IMR-90 (cell line): Measurements from ENCODE around the gene DACH1. TPM values are rescaled to one million over a fixed set of nuclear protein-coding genes. Genes with fewer than 3 reads are reported as not detected.

Source experiments
- ATAC-seq: fragments of 200-7000 bp; cut with Tn5 transposase; 2 replicates; pipeline ENCODE4 v1.9.1; 2020; ENCODE audit warnings: low read depth, mild to moderate bottlenecking, moderate library complexity
- BruUV-seq: library from RNA; stranded (reverse); fragments of 400-500 nt; replicated peaks from 2 replicates; lab custom pipeline; 2021; lab: Mats Ljungman, UMichigan
- CTCF ChIA-PET: fragments of 300-600 bp; formaldehyde crosslinking; extraction: SDS; loops from one replicate; lab custom pipeline; 2021; ENCODE audit warnings: antibody characterized with exemption; lab: Yijun Ruan, JAX
- POLR2A ChIA-PET: fragments of 300-600 bp; sonication (Branson Sonifier 250); formaldehyde crosslinking; loops from one replicate; lab custom pipeline; 2022; ENCODE audit warnings: antibody characterized with exemption; ENCODE audit not compliant: unreplicated experiment; lab: Charles Lee
- DNase-seq: peaks from one replicate; pipeline ENCODE4 v3.0.0; 2013
- H2AFZ ChIP-seq: replicated peaks from 2 replicates; pipeline ENCODE3; 2013; ENCODE audit warnings: low read length, mild to moderate bottlenecking; ENCODE audit not compliant: poor library complexity
- H2AK5ac ChIP-seq: 2 replicates; pipeline ENCODE4 v1.6.1; 2013; ENCODE audit warnings: low read depth, low read length, inconsistent platforms
- H2AK9ac ChIP-seq: replicated peaks from 2 replicates; pipeline ENCODE3; 2013; ENCODE audit warnings: mild to moderate bottlenecking, low read depth, low read length, moderate library complexity; ENCODE audit not compliant: poor library complexity
- H2BK120ac ChIP-seq: 2 replicates; pipeline ENCODE4 v1.6.1; 2013; ENCODE audit warnings: low read depth, low read length, inconsistent platforms
- H2BK15ac ChIP-seq: 3 replicates; pipeline ENCODE4 v1.6.1; 2013; ENCODE audit warnings: low read depth, low read length, inconsistent platforms
- H2BK20ac ChIP-seq: 2 replicates; pipeline ENCODE4 v1.6.1; 2013; ENCODE audit warnings: low read depth, mild to moderate bottlenecking, inconsistent platforms, low read length, moderate library complexity
- H2BK5ac ChIP-seq: 2 replicates; pipeline ENCODE4 v1.6.1; 2013; ENCODE audit warnings: mild to moderate bottlenecking, low read depth, low read length, inconsistent platforms; ENCODE audit not compliant: poor library complexity, severe bottlenecking
- H3K14ac ChIP-seq: replicated peaks from 2 replicates; pipeline ENCODE4 v1.6.1; 2013; ENCODE audit warnings: low read depth, low read length, inconsistent platforms
- H3K18ac ChIP-seq: 2 replicates; pipeline ENCODE4 v1.6.1; 2013; ENCODE audit warnings: low read depth, low read length, control low read depth
- H3K23ac ChIP-seq: 2 replicates; pipeline ENCODE4 v1.6.1; 2013; ENCODE audit warnings: low read depth, low read length, inconsistent platforms
- H3K27ac ChIP-seq: 2 replicates; pipeline ENCODE4 v1.5.1; 2013; ENCODE audit warnings: mild to moderate bottlenecking, control low read depth, low read length; ENCODE audit not compliant: insufficient read depth
- H3K27me3 ChIP-seq: 2 replicates; pipeline ENCODE4 v1.6.1; 2013; ENCODE audit warnings: low read length; ENCODE audit not compliant: control insufficient read depth, insufficient read depth
- H3K36me3 ChIP-seq: 2 replicates; pipeline ENCODE4 v1.6.1; 2013; ENCODE audit warnings: low read length, mixed read lengths; ENCODE audit not compliant: control insufficient read depth, insufficient read depth
- H3K4ac ChIP-seq: 2 replicates; pipeline ENCODE4 v1.6.1; 2013; ENCODE audit warnings: low read depth, low read length, inconsistent platforms
- H3K4me1 ChIP-seq: 2 replicates; pipeline ENCODE4 v1.6.1; 2013; ENCODE audit warnings: low read length, mixed read lengths; ENCODE audit not compliant: control insufficient read depth, insufficient read depth
- H3K4me2 ChIP-seq: 2 replicates; pipeline ENCODE4 v1.6.1; 2013; ENCODE audit warnings: low read depth, mild to moderate bottlenecking, control low read depth, low read length, moderate library complexity
- H3K4me3 ChIP-seq: 2 replicates; pipeline ENCODE4 v1.5.1; 2013; ENCODE audit warnings: low read depth, mild to moderate bottlenecking, control low read depth, low read length, moderate library complexity; ENCODE audit not compliant: insufficient read depth
- H3K56ac ChIP-seq: 2 replicates; pipeline ENCODE4 v1.6.1; 2013; ENCODE audit warnings: low read length, inconsistent platforms; ENCODE audit not compliant: insufficient read depth; ENCODE audit errors: extremely low read depth
- H3K79me1 ChIP-seq, 2 experiments: 2 replicates each; pipeline ENCODE4 v1.6.1; 2013; ENCODE audit warnings: low read length in 2 of 2, inconsistent platforms in 1 of 2, low read depth in 1 of 2
- H3K9ac ChIP-seq: 2 replicates; pipeline ENCODE4 v1.6.1; 2013; ENCODE audit warnings: low read depth, low read length, control low read depth
- H3K9me1 ChIP-seq: 2 replicates; pipeline ENCODE4 v1.6.1; 2013; ENCODE audit warnings: low read length, inconsistent platforms; ENCODE audit not compliant: insufficient read depth
- H3K9me3 ChIP-seq: 2 replicates; pipeline ENCODE4 v1.6.1; 2013; ENCODE audit warnings: low read length; ENCODE audit not compliant: control insufficient read depth, insufficient read depth
- H4K20me1 ChIP-seq: 2 replicates; pipeline ENCODE4 v1.6.1; 2013; ENCODE audit warnings: low read length, inconsistent platforms; ENCODE audit not compliant: insufficient read depth
- H4K5ac ChIP-seq: 2 replicates; pipeline ENCODE4 v1.6.1; 2013; ENCODE audit warnings: mild to moderate bottlenecking, low read depth, low read length, control low read depth
- H4K8ac ChIP-seq, 2 experiments: 2 replicates each; pipeline ENCODE4 v1.6.1; 2013; ENCODE audit warnings: low read depth in 2 of 2, low read length in 2 of 2, control low read depth in 1 of 2, inconsistent platforms in 1 of 2
- H4K91ac ChIP-seq: 2 replicates; pipeline ENCODE4 v1.6.1; 2013; ENCODE audit warnings: low read depth, low read length, inconsistent platforms; ENCODE audit not compliant: insufficient read depth
- CHD1 ChIP-seq: IDR thresholded peaks from 2 replicates; pipeline ENCODE4 v1.6.1; 2012; ENCODE audit warnings: low read depth, low read length, improper control_type of control experiment
- FOS ChIP-seq: fragments of 150-350 bp; IDR thresholded peaks from 2 replicates; pipeline ENCODE4 v1.6.1; 2016; ENCODE audit warnings: low read depth, low read length
- MAZ ChIP-seq: IDR thresholded peaks from 2 replicates; pipeline ENCODE4 v1.6.1; 2012; ENCODE audit warnings: low read depth, mild to moderate bottlenecking, low read length, improper control_type of control experiment, moderate library complexity, borderline replicate concordance
- MXI1 ChIP-seq: IDR thresholded peaks from 2 replicates; pipeline ENCODE4 v1.6.1; 2012; ENCODE audit warnings: low read depth, mild to moderate bottlenecking, low read length, moderate library complexity, borderline replicate concordance
- NFE2L2 ChIP-seq: fragments of 150-350 bp; IDR thresholded peaks from 2 replicates; pipeline ENCODE4 v1.6.1; 2016; ENCODE audit warnings: low read depth, mild to moderate bottlenecking, low read length
- RAD21 ChIP-seq: IDR thresholded peaks from 2 replicates; pipeline ENCODE4 v1.6.1; 2012; ENCODE audit warnings: low read length, improper control_type of control experiment
- RCOR1 ChIP-seq: IDR thresholded peaks from 2 replicates; pipeline ENCODE4 v1.6.1; 2012; ENCODE audit warnings: mild to moderate bottlenecking, low read length, improper control_type of control experiment; ENCODE audit not compliant: insufficient replicate concordance
- RFX5 ChIP-seq: IDR thresholded peaks from 2 replicates; pipeline ENCODE4 v1.8.0; 2012; ENCODE audit warnings: low read depth, mild to moderate bottlenecking, low read length, moderate library complexity
- WGBS, 2 experiments: methylation state at CpG; one replicate each; pipeline versions ENCODE4 v1.1.5 to v1.1.7; 2013; ENCODE audit warnings: missing lambda C conversion rate in 2 of 2; ENCODE audit not compliant: insufficient read length in 1 of 2; ENCODE audit errors: extremely low coverage in 2 of 2; 5-methylcytosine and 5-hydroxymethylcytosine counted together
- dilution Hi-C: fragments of 300-500 bp; cut with HindIII; formaldehyde crosslinking; loops from one replicate; pipeline ENCODE4 v1.14.3; 2018; ENCODE audit warnings: low sequenced_read_pairs; ENCODE audit not compliant: unreplicated experiment
- in situ Hi-C: fragments of 300-500 bp; cut with MboI; formaldehyde crosslinking; loops from 3 replicates; pipeline ENCODE4 v1.14.3; 2019; ENCODE audit warnings: low sequenced_read_pairs, inconsistent platforms, mixed read lengths
- intact Hi-C: fragments of 100-400 bp; cut with micrococcal nuclease; formaldehyde crosslinking; loops from 2 replicates; pipeline ENCODE4 v1.10.0; 2022
- polyA plus RNA-seq, 3 experiments: library from polyadenylated mRNA; depleted of rRNA; stranded (reverse); fragments of >200 nt; gene quantifications; 2 replicates each; pipeline ENCODE4 v1.2.3, GENCODE V29; 2012; ENCODE audit warnings: low replicate concordance in 1 of 3
- total RNA-seq: library from RNA; depleted of rRNA; stranded (reverse); fragments of >200 nt; gene quantifications from 2 replicates; pipeline ENCODE4 v1.2.3, GENCODE V29; 2012
- TF ChIP-seq, protein P1 (sequence below): conservative IDR thresholded peaks from 2 replicates; pipeline ENCODE4 v1.5.1; 2012; ENCODE audit warnings: mild to moderate bottlenecking, low read depth, low read length, improper control_type of control experiment

DACH1 gene
- total and polyA plus RNA-seq, 2 of the 4 experiments (the other 2 are of a cell fraction): not detected

DNA sequence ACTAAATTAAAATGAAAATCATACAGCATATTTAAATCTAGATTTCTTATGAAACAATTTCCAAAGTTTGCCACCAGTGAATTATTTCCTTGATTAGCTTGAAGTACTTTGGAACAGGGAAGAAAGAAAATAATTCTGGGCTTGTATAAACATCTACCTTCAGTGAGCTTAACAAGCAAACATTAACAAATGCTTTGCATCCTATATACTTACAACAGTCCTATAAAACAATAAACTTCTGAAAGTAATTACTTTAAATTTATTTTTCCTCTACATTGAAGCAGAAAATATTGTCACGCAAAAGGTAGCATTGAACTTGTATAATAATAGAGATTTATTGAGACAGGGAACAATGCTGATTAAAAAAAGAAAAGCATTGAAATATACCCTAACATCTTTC lies 164.8 kb downstream of the DACH1 start:
- H3K14ac ChIP-seq: no peak overlapping the region
- ChIA-PET POLR2A (no interaction called here), CTCF (interaction anchor here (1.2 kb wide), 1 partner anchor 177 kb away, joined by 4 read pairs; no protein-coding TSS in a partner anchor)
- no peak overlapping the region for H4K5ac ChIP-seq
- H3K9me3 ChIP-seq: no peaks in the 10 kb centered on the region
- no peak overlapping the region for H4K8ac ChIP-seq
- H3K4ac ChIP-seq: no peak overlapping the region
- BruUV-seq: no TSS peak
- H3K9me1 ChIP-seq: no peaks in the 10 kb centered on the region
- no peaks in the 10 kb centered on the region for H4K20me1 ChIP-seq
- H2AK9ac ChIP-seq: no peak overlapping the region
- no peak overlapping the region for H2BK20ac ChIP-seq
- H4K91ac ChIP-seq: no peak overlapping the region
- H3K4me1 ChIP-seq: no peaks in the 10 kb centered on the region
- no peak overlapping the region for H2BK5ac ChIP-seq
- no peak overlapping the region for H2BK120ac ChIP-seq
- no peaks in the 10 kb centered on the region for H3K27me3 ChIP-seq
- no peak overlapping the region for H2BK15ac ChIP-seq
- no peak overlapping the region for H3K4me3 ChIP-seq
- no peaks in the 10 kb centered on the region for H3K36me3 ChIP-seq
- no peak overlapping the region for H2AFZ ChIP-seq
- DNase-seq (no peak), ATAC-seq (no peak)
- no peak for TF ChIP-seq MAZ
- TF ChIP-seq RCOR1: no peak
- no peak for TF ChIP-seq FOS
- TF ChIP-seq, protein P1, sequence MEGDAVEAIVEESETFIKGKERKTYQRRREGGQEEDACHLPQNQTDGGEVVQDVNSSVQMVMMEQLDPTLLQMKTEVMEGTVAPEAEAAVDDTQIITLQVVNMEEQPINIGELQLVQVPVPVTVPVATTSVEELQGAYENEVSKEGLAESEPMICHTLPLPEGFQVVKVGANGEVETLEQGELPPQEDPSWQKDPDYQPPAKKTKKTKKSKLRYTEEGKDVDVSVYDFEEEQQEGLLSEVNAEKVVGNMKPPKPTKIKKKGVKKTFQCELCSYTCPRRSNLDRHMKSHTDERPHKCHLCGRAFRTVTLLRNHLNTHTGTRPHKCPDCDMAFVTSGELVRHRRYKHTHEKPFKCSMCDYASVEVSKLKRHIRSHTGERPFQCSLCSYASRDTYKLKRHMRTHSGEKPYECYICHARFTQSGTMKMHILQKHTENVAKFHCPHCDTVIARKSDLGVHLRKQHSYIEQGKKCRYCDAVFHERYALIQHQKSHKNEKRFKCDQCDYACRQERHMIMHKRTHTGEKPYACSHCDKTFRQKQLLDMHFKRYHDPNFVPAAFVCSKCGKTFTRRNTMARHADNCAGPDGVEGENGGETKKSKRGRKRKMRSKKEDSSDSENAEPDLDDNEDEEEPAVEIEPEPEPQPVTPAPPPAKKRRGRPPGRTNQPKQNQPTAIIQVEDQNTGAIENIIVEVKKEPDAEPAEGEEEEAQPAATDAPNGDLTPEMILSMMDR: no peak
- no peak for TF ChIP-seq RAD21
- no peak for TF ChIP-seq NFE2L2
- no peak for TF ChIP-seq RFX5
- no peak for TF ChIP-seq MXI1
- no peak for TF ChIP-seq CHD1
- no peaks in the 10 kb centered on the region for H3K79me1 ChIP-seq
- H3K23ac ChIP-seq: no peak overlapping the region
- intact Hi-C loops (loop anchor here (5.0 kb wide), 1 partner anchor 50 kb away; no protein-coding TSS in a partner anchor), dilution Hi-C loops (no loop called here), in situ Hi-C loops (no loop called here)
- H3K56ac ChIP-seq: no peak overlapping the region
- no peak overlapping the region for H3K18ac ChIP-seq
- H3K9ac ChIP-seq: no peak overlapping the region
- WGBS, 2 experiments: no CpG with 5 or more reads among the region's 1 CpG
- no peak overlapping the region for H2AK5ac ChIP-seq
- H3K4me2 ChIP-seq: no peak overlapping the region
- no peak overlapping the region for H3K27ac ChIP-seq
